Tibial nerve (tissue), 4 donors: Measurements from ENCODE around the gene AREG. TPM values are rescaled to one million over a fixed set of nuclear protein-coding genes. Genes with fewer than 3 reads are reported as not detected.

ENCODE experiments used
- DNase-seq, 2 donors: peaks; one replicate each; pipeline ENCODE4 v3.0.0-alpha.2; 2019; ENCODE audit warnings: low spot score in 2 of 2
- H3K27ac ChIP-seq, 4 donors: fragments of 200-600 bp; sonication (generic) in 3 of 4; one replicate each; pipeline ENCODE4 v1.5.1; 2017 to 2019; ENCODE audit warnings: mild to moderate bottlenecking in 1 of 4
- H3K27me3 ChIP-seq, 2 donors: fragments of 200-600 bp; sonication (generic) in 1 of 2; one replicate each; pipeline versions ENCODE4 v1.5.1 to v1.6.0; 2017 to 2019
- H3K36me3 ChIP-seq, 3 donors: fragments of 200-600 bp; sonication (generic); one replicate each; pipeline ENCODE4 v1.5.1; 2018 to 2019
- H3K4me1 ChIP-seq, 4 donors: fragments of 200-600 bp; sonication (generic) in 3 of 4; one replicate each; pipeline ENCODE4 v1.5.1; 2017 to 2019
- H3K4me3 ChIP-seq, 4 donors: fragments of 200-600 bp; sonication (generic) in 3 of 4; one replicate each; pipeline ENCODE4 v1.5.1; 2017 to 2019; ENCODE audit warnings: mild to moderate bottlenecking in 1 of 4, moderate library complexity in 1 of 4
- H3K9me3 ChIP-seq, 4 donors: fragments of 200-600 bp; sonication (generic) in 3 of 4; one replicate each; pipeline ENCODE4 v1.5.1; 2017 to 2019
- CTCF ChIP-seq, 5 experiments: fragments of 200-600 bp in 3 of 5; fragments of 450-650 bp in 2 of 5; sonication (generic) in 3 of 5; IDR thresholded peaks; one replicate each; pipeline ENCODE4 v1.5.1; 2016 to 2019; ENCODE audit warnings: antibody characterized with exemption in 5 of 5, mild to moderate bottlenecking in 3 of 5, moderate library complexity in 2 of 5
- EP300 ChIP-seq, 2 donors: sonication (generic); formaldehyde crosslinking; IDR thresholded peaks; one replicate each; pipeline ENCODE4 v1.6.1; 2017; ENCODE audit warnings: antibody characterized with exemption in 2 of 2, mild to moderate bottlenecking in 1 of 2
- POLR2A ChIP-seq, 2 donors: fragments of 450-650 bp; IDR thresholded peaks; one replicate each; pipeline ENCODE4 v1.6.1; 2017; ENCODE audit warnings: antibody characterized with exemption in 2 of 2, mild to moderate bottlenecking in 2 of 2, moderate library complexity in 2 of 2
- WGBS, 2 donors: methylation state at CpG; one replicate each; pipeline ENCODE4 v1.1.5; 2018; 5-methylcytosine and 5-hydroxymethylcytosine counted together
- total RNA-seq, 4 donors: library from RNA; depleted of rRNA; stranded (reverse); fragments of >200 nt; gene quantifications; one replicate each; pipeline ENCODE4 v1.1.0, GENCODE V29; 2016

The AREG gene
- total RNA-seq, 4 donors from 2014 or later, result 4.0 to 12.9 (median 7.2) TPM

GRCh38 chr4:74402692-74403456 lies 42.1 kb upstream of the AREG start:
- Histone ChIP-seq H3K4me3 (no peak overlapping the region), H3K36me3 (no peaks in the 10 kb centered on the region), H3K27me3 (no peaks in the 10 kb centered on the region), H3K27ac (no peak overlapping the region), H3K9me3 (no peaks in the 10 kb centered on the region), H3K4me1 (no peaks in the 10 kb centered on the region)
- 72 to 74% methylated on average over 5 of the region's 5 CpGs for WGBS, 2 donors
- no peak for DNase-seq
- TF ChIP-seq EP300 (IDR thresholded peaks at IDR 0.05) (no peak), POLR2A (IDR thresholded peaks at IDR 0.05) (no peak), CTCF (IDR thresholded peaks at IDR 0.05) (no peak)

- no peaks in the 10 kb centered on the region for H3K9me3 ChIP-seq
- TF ChIP-seq CTCF (IDR thresholded peaks at IDR 0.05) (no peak), EP300 (IDR thresholded peaks at IDR 0.05) (no peak), POLR2A (IDR thresholded peaks at IDR 0.05) (no peak)
- no peak overlapping the region for H3K4me3 ChIP-seq
- H3K4me1 ChIP-seq, result no peaks in the 10 kb centered on the region
- no peak for DNase-seq
- H3K27me3 ChIP-seq, result no peaks in the 10 kb centered on the region
- no peak overlapping the region for H3K27ac ChIP-seq
- no peaks in the 10 kb centered on the region for H3K36me3 ChIP-seq
Observed at GRCh38 chr4:74407891-74408290, 37.0 kb upstream of the AREG start.

GRCh38 chr4:74408639-74409038 lies 36.3 kb upstream of the AREG start:
- 90 to 91% methylated on average over 3 of the region's 3 CpGs for WGBS, 2 donors
- DNase-seq, result no peak
- H3K9me3 ChIP-seq, result no peaks in the 10 kb centered on the region
- TF ChIP-seq EP300 (IDR thresholded peaks at IDR 0.05) (no peak), CTCF (IDR thresholded peaks at IDR 0.05) (no peak), POLR2A (IDR thresholded peaks at IDR 0.05) (no peak)
- no peaks in the 10 kb centered on the region for H3K36me3 ChIP-seq
- H3K27ac ChIP-seq, result no peak overlapping the region
- H3K4me3 ChIP-seq, result no peak overlapping the region
- no peaks in the 10 kb centered on the region for H3K4me1 ChIP-seq
- no peaks in the 10 kb centered on the region for H3K27me3 ChIP-seq

GRCh38 chr4:74410272-74410671 lies 34.7 kb upstream of the AREG start:
- no peak for DNase-seq
- Histone ChIP-seq H3K4me3 (no peak overlapping the region), H3K4me1 (no peaks in the 10 kb centered on the region), H3K9me3 (no peaks in the 10 kb centered on the region), H3K27me3 (no peaks in the 10 kb centered on the region), H3K27ac (no peak overlapping the region), H3K36me3 (no peaks in the 10 kb centered on the region)
- TF ChIP-seq POLR2A (IDR thresholded peaks at IDR 0.05) (no peak), EP300 (IDR thresholded peaks at IDR 0.05) (no peak), CTCF (IDR thresholded peaks at IDR 0.05) (no peak)
- WGBS, 2 donors, result 83 to 85% methylated on average over 2 of the region's 2 CpGs

GRCh38 chr4:74412225-74412624 lies 32.7 kb upstream of the AREG start:
- no peak overlapping the region for H3K4me3 ChIP-seq
- TF ChIP-seq CTCF (IDR thresholded peaks at IDR 0.05) (no peak), EP300 (IDR thresholded peaks at IDR 0.05) (no peak), POLR2A (IDR thresholded peaks at IDR 0.05) (no peak)

More at GRCh38 chr4:74412225-74412624, 32.7 kb upstream of the AREG start:
- Histone ChIP-seq H3K36me3 (no peaks in the 10 kb centered on the region), H3K27ac (no peak overlapping the region), H3K4me1 (no peaks in the 10 kb centered on the region), H3K9me3 (no peaks in the 10 kb centered on the region), H3K27me3 (no peaks in the 10 kb centered on the region)
- no peak for DNase-seq
